HepG2 (cell line): ENCODE results near the gene TOP2A. TPM values are rescaled to one million over a fixed set of nuclear protein-coding genes. Genes with fewer than 3 reads are reported as not detected.

Source experiments
- GLI4 ChIP-seq: sonication (generic); formaldehyde crosslinking; IDR thresholded peaks from 2 replicates; pipeline ENCODE4 v1.5.1; 2020; ENCODE audit warnings: missing genetic modification reagents, mild to moderate bottlenecking, moderate library complexity, borderline replicate concordance
- GZF1 ChIP-seq: sonication (generic); formaldehyde crosslinking; IDR thresholded peaks from 2 replicates; pipeline ENCODE4 v1.5.1; 2020; ENCODE audit warnings: mild to moderate bottlenecking, missing genetic modification reagents
- HMGXB3 ChIP-seq: sonication (generic); formaldehyde crosslinking; IDR thresholded peaks from 2 replicates; pipeline ENCODE4 v1.4.0; 2020; ENCODE audit warnings: missing genetic modification reagents, borderline replicate concordance
- HNF4A ChIP-seq: sonication (generic); formaldehyde crosslinking; IDR thresholded peaks from 2 replicates; pipeline ENCODE4 v1.4.0; 2020; ENCODE audit warnings: missing genetic modification reagents
- KLF11 ChIP-seq: IDR thresholded peaks from 2 replicates; pipeline ENCODE4 v1.6.1; 2016; ENCODE audit warnings: missing compliant biosample characterization
- SMYD3 ChIP-seq: sonication (generic); formaldehyde crosslinking; IDR thresholded peaks from 2 replicates; pipeline ENCODE4 v1.8.1; 2023; ENCODE audit warnings: mild to moderate bottlenecking, missing genetic modification reagents
- TFAP4 ChIP-seq: sonication (generic); IDR thresholded peaks from 2 replicates; pipeline ENCODE4 v1.6.1; 2016; ENCODE audit warnings: low read depth, borderline replicate concordance
- ZC3H13 ChIP-seq: sonication (generic); formaldehyde crosslinking; IDR thresholded peaks from 2 replicates; pipeline ENCODE4 v1.8.1; 2023; ENCODE audit warnings: mild to moderate bottlenecking, missing genetic modification reagents, moderate library complexity
- ZNF251 ChIP-seq: sonication (generic); formaldehyde crosslinking; IDR thresholded peaks from 2 replicates; pipeline ENCODE4 v1.9.0; 2021; ENCODE audit warnings: mild to moderate bottlenecking, missing genetic modification reagents
- ZNF407 ChIP-seq: sonication (generic); formaldehyde crosslinking; IDR thresholded peaks from one replicate; pipeline ENCODE4 v1.5.1; 2020; ENCODE audit warnings: mild to moderate bottlenecking, missing genetic modification reagents; ENCODE audit errors: not compliant biosample characterization
- ZNF784 ChIP-seq: sonication (generic); formaldehyde crosslinking; IDR thresholded peaks from 2 replicates; pipeline ENCODE4 v1.5.1; 2020; ENCODE audit warnings: missing genetic modification reagents, mild to moderate bottlenecking, borderline replicate concordance
- polyA plus RNA-seq, 8 experiments: library from polyadenylated mRNA; depleted of rRNA in 3 of 8; stranded (reverse) in 7 of 8; unstranded in 1 of 8; fragments of >200 nt; fragmentation: Illumina TruSeq in 4 of 8; extraction: Trizol in 4 of 8; gene quantifications; 2 replicates each; pipeline versions ENCODE4 v1.2.1 to v1.2.3, GENCODE V29; 2011 to 2016; ENCODE audit warnings: low read depth in 4 of 8, missing spikeins in 1 of 8, mixed read lengths in 1 of 8; ENCODE audit not compliant: insufficient read depth in 1 of 8
- total RNA-seq, 5 experiments: library from RNA; depleted of rRNA; stranded (reverse); fragments of >200 nt; fragmentation: Illumina TruSeq; extraction: Trizol; gene quantifications; 2 replicates each; pipeline ENCODE4 v1.2.3, GENCODE V29; 2016; ENCODE audit warnings: low read depth in 1 of 5

The TOP2A gene
- total and polyA plus RNA-seq, 2 of the 13 experiments (the other 11 are each of a cell fraction or from before 2014, with no cell fraction given), result 108 to 327 TPM

- TF ChIP-seq ZNF407 (CRISPR knock-in tag), result peak; percentile 32
- TF ChIP-seq HNF4A, result peak; percentile 92
- no peak; the same call in 1 of the 2 replicates for TF ChIP-seq KLF11
- TF ChIP-seq HMGXB3, result peak; percentile 63
- TF ChIP-seq SMYD3 (CRISPR knock-in tag), result 0 out of 2 replicates have a peak, but pooled peaks have one; percentile 82
- TF ChIP-seq GLI4 (CRISPR knock-in tag), result no peak
- TF ChIP-seq GZF1 (CRISPR knock-in tag), result peak; percentile 63; the same call in 1 of the 2 replicates
- peak; percentile 72; the same call in 1 of the 2 replicates for TF ChIP-seq ZNF784 (CRISPR knock-in tag)
- peak; percentile 30; the same call in 1 of the 2 replicates for TF ChIP-seq TFAP4
- TF ChIP-seq ZC3H13 (CRISPR knock-in tag), result no peak
- 0 out of 2 replicates have a peak, but pooled peaks have one; percentile 63 for TF ChIP-seq ZNF251 (CRISPR knock-in tag)
Measured at GRCh38 chr17:40419559-40420331, 2.0 kb upstream of the TOP2A start (continued).
